H1 (cell line): ENCODE data around the gene DMWD. TPM values are rescaled to one million over a fixed set of nuclear protein-coding genes. Genes with fewer than 3 reads are reported as not detected.
"Not testable (repeated sequence)": the region's sequence is repeated elsewhere in the genome, so short reads cannot be mapped to it uniquely, and the experiment has no call there.

Experiments
- CTCF ChIA-PET: fragments of 300-600 bp; sonication (Branson Sonifier 250); formaldehyde crosslinking; loops from one replicate; lab custom pipeline; 2021; ENCODE audit not compliant: partially characterized antibody; lab: Charles Lee
- POLR2A ChIA-PET: fragments of 300-600 bp; sonication (Branson Sonifier 250); formaldehyde crosslinking; loops from one replicate; lab custom pipeline; 2021; ENCODE audit warnings: inconsistent platforms; ENCODE audit not compliant: partially characterized antibody; lab: Charles Lee
- DNase-seq, 2 experiments: peaks; one replicate each; pipeline versions ENCODE4 v3.0.0 to v3.0.0-alpha.2; 2010 to 2022; ENCODE audit warnings: low spot score in 2 of 2, low read depth in 1 of 2, mixed read lengths in 1 of 2
- FAIRE-seq: peaks from 2 replicates; lab custom pipeline; 2011; peaks lifted over from hg19 to GRCh38; lab: Jason Lieb, UNC
- H2AFZ ChIP-seq: 2 replicates; pipeline ENCODE4 v1.8.1; 2012; ENCODE audit warnings: low read length, inconsistent platforms
- H2AK5ac ChIP-seq: 2 replicates; pipeline ENCODE4 v1.6.1; 2013; ENCODE audit warnings: low read depth, low read length
- H2BK120ac ChIP-seq: replicated peaks from 2 replicates; pipeline ENCODE3; 2013; ENCODE audit warnings: low read depth, low read length, inconsistent platforms
- H2BK12ac ChIP-seq: 2 replicates; pipeline ENCODE4 v1.6.1; 2013; ENCODE audit warnings: low read depth, low read length
- H2BK15ac ChIP-seq: 2 replicates; pipeline ENCODE4 v1.6.1; 2013; ENCODE audit warnings: low read length
- H2BK20ac ChIP-seq: 2 replicates; pipeline ENCODE4 v1.6.1; 2013; ENCODE audit warnings: low read length
- H2BK5ac ChIP-seq: 2 replicates; pipeline ENCODE4 v1.6.1; 2013; ENCODE audit warnings: low read depth, low read length
- H3K14ac ChIP-seq: 2 replicates; pipeline ENCODE4 v1.6.1; 2013; ENCODE audit warnings: inconsistent platforms; ENCODE audit not compliant: insufficient read length
- H3K18ac ChIP-seq: 2 replicates; pipeline ENCODE4 v1.6.1; 2013; ENCODE audit warnings: low read length; ENCODE audit errors: extremely low read depth
- H3K23ac ChIP-seq: 2 replicates; pipeline ENCODE4 v1.6.1; 2013; ENCODE audit warnings: inconsistent platforms; ENCODE audit not compliant: insufficient read length
- H3K23me2 ChIP-seq: 2 replicates; pipeline ENCODE4 v1.6.1; 2013; ENCODE audit warnings: low read depth, low read length
- H3K27ac ChIP-seq: 2 replicates; pipeline ENCODE4 v1.6.1; 2011; ENCODE audit warnings: low read depth, low read length, inconsistent platforms
- H3K27me3 ChIP-seq, 4 experiments: replicated peaks in 1 of 4; 1 replicate in 1 of 4; 2 replicates in 3 of 4; pipeline versions ENCODE4 v1.6.1 to v1.8.1; 2011 to 2013; ENCODE audit warnings: low read length in 3 of 4, mild to moderate bottlenecking in 3 of 4, inconsistent platforms in 2 of 4, mixed read lengths in 2 of 4, moderate library complexity in 1 of 4; ENCODE audit not compliant: control insufficient read depth in 3 of 4, insufficient read depth in 3 of 4; ENCODE audit errors: extremely low read depth in 1 of 4
- H3K36me3 ChIP-seq, 4 experiments: 2 replicates each; pipeline versions ENCODE4 v1.6.1 to v1.8.1; 2011 to 2013; ENCODE audit warnings: mild to moderate bottlenecking in 4 of 4, low read length in 3 of 4, moderate library complexity in 2 of 4, control low read depth in 1 of 4, inconsistent platforms in 1 of 4; ENCODE audit not compliant: insufficient read depth in 4 of 4, control insufficient read depth in 2 of 4
- H3K4ac ChIP-seq: replicated peaks from 2 replicates; pipeline ENCODE3; 2013; ENCODE audit warnings: low read length, low read depth, mixed read lengths, inconsistent platforms; ENCODE audit not compliant: insufficient read length
- H3K4me1 ChIP-seq, 4 experiments: replicated peaks in 1 of 4; 1 replicate in 1 of 4; 2 replicates in 3 of 4; pipeline versions ENCODE4 v1.6.1 to v1.8.1; 2011 to 2013; ENCODE audit warnings: low read length in 3 of 4, inconsistent platforms in 2 of 4, mixed read lengths in 1 of 4; ENCODE audit not compliant: insufficient read depth in 4 of 4, control insufficient read depth in 3 of 4
- H3K4me2 ChIP-seq, 2 experiments: 2 replicates each; pipeline versions ENCODE4 v1.6.1 to v1.8.1; 2011 to 2013; ENCODE audit warnings: low read depth in 2 of 2, low read length in 2 of 2, control low read depth in 1 of 2, inconsistent platforms in 1 of 2, mild to moderate bottlenecking in 1 of 2; ENCODE audit not compliant: insufficient read depth in 1 of 2
- H3K4me3 ChIP-seq, 4 experiments: fragments of 200-600, 300-600 bp in 1 of 4; sonication (generic), shearing (Covaris generic), sonication (Bioruptor Twin) in 1 of 4; 2 replicates each; pipeline versions ENCODE4 v1.5.1 to v1.8.1; 2011 to 2016; ENCODE audit warnings: low read length in 4 of 4, low read depth in 3 of 4, control low read depth in 2 of 4, inconsistent platforms in 2 of 4, mild to moderate bottlenecking in 2 of 4, mixed read lengths in 1 of 4, moderate library complexity in 1 of 4; ENCODE audit not compliant: insufficient read depth in 2 of 4; ENCODE audit errors: extremely low read depth in 1 of 4
- H3K56ac ChIP-seq: replicated peaks from 2 replicates; pipeline ENCODE3; 2013; ENCODE audit warnings: low read depth, mild to moderate bottlenecking, mixed read lengths, low read length, inconsistent platforms; ENCODE audit not compliant: insufficient read length
- H3K79me1 ChIP-seq: 2 replicates; pipeline ENCODE4 v1.6.1; 2013; ENCODE audit warnings: low read depth, low read length, control low read depth
- H3K79me2 ChIP-seq, 2 experiments: 2 replicates each; pipeline versions ENCODE4 v1.6.1 to v1.8.1; 2012 to 2013; ENCODE audit warnings: low read length in 2 of 2, mild to moderate bottlenecking in 2 of 2, inconsistent platforms in 1 of 2; ENCODE audit not compliant: insufficient read depth in 2 of 2, control insufficient read depth in 1 of 2
- H3K9ac ChIP-seq, 4 experiments: replicated peaks in 1 of 4; 1 replicate in 1 of 4; 2 replicates in 3 of 4; pipeline versions ENCODE4 v1.6.1 to v1.8.1; 2011 to 2013; ENCODE audit warnings: low read depth in 3 of 4, low read length in 3 of 4, control low read depth in 2 of 4, mild to moderate bottlenecking in 2 of 4, moderate library complexity in 2 of 4, inconsistent platforms in 1 of 4; ENCODE audit errors: extremely low read depth in 1 of 4
- H3K9me3 ChIP-seq, 2 experiments: 2 replicates each; pipeline versions ENCODE4 v1.6.1 to v1.8.1; 2012 to 2013; ENCODE audit warnings: mild to moderate bottlenecking in 2 of 2, moderate library complexity in 2 of 2, control low read depth in 1 of 2, inconsistent platforms in 1 of 2, low read depth in 1 of 2, low read length in 1 of 2, mixed read lengths in 1 of 2; ENCODE audit not compliant: insufficient read depth in 2 of 2
- H4K20me1 ChIP-seq, 2 experiments: replicated peaks in 1 of 2; 2 replicates each; pipeline versions ENCODE3 to v1.8.1; 2011 to 2013; ENCODE audit warnings: inconsistent platforms in 2 of 2, low read length in 2 of 2, mild to moderate bottlenecking in 1 of 2; ENCODE audit not compliant: insufficient read depth in 2 of 2, control insufficient read depth in 1 of 2
- H4K5ac ChIP-seq: 2 replicates; pipeline ENCODE4 v1.6.1; 2013; ENCODE audit warnings: low read length, low read depth, mixed read lengths, inconsistent platforms; ENCODE audit not compliant: insufficient read length
- H4K8ac ChIP-seq: 2 replicates; pipeline ENCODE4 v1.8.0; 2013; ENCODE audit warnings: mild to moderate bottlenecking, moderate library complexity, low read length, inconsistent platforms; ENCODE audit not compliant: insufficient read depth; ENCODE audit errors: extremely low read depth
- H4K91ac ChIP-seq: replicated peaks from 2 replicates; pipeline ENCODE3; 2013; ENCODE audit warnings: low read length, mixed read lengths, inconsistent platforms; ENCODE audit not compliant: insufficient read length
- RBBP5 ChIP-seq: IDR thresholded peaks from 2 replicates; pipeline ENCODE4 v1.7.1; 2012; ENCODE audit warnings: low read depth, mild to moderate bottlenecking, inconsistent platforms, low read length, moderate library complexity, borderline replicate concordance
- WGBS, 2 experiments: shearing (Covaris generic) in 1 of 2; methylation state at CpG; one replicate each; pipeline versions ENCODE4 v1.1.6 to v1.1.7; 2013 to 2015; ENCODE audit warnings: low lambda C conversion rate in 2 of 2, mixed read lengths in 2 of 2, inconsistent platforms in 1 of 2, low coverage in 1 of 2, missing lambda C conversion rate in 1 of 2; ENCODE audit not compliant: insufficient replicate concordance in 2 of 2, insufficient coverage in 1 of 2, insufficient read length in 1 of 2; ENCODE audit errors: extremely low coverage in 1 of 2, missing lambda C conversion rate in 1 of 2; 5-methylcytosine and 5-hydroxymethylcytosine counted together
- polyA plus RNA-seq, 7 experiments: library from polyadenylated mRNA; depleted of rRNA in 3 of 7; stranded (reverse) in 5 of 7; unstranded in 2 of 7; fragments of >200 nt in 5 of 7; fragments of 200-250 nt in 2 of 7; gene quantifications; 1 replicate in 5 of 7; 2 replicates in 1 of 7; 4 replicates in 1 of 7; pipeline versions ENCODE4 v1.2.1 to v1.2.3, GENCODE V29; 2011 to 2013; ENCODE audit warnings: missing spikeins in 2 of 7, mixed read lengths in 2 of 7
- total RNA-seq: library from RNA; stranded (reverse); fragmentation: NEBNext Ultra II Directional; extraction: Animal tissue kit (Norgen Biotek cat#: 25700); gene quantifications from 2 replicates; pipeline ENCODE4 v1.2.1, GENCODE V29; 2021

The DMWD gene
- total and polyA plus RNA-seq, 2 of the 8 experiments (the other 6 are each of a cell fraction or from before 2014, with no cell fraction given), result 13.6 to 41.0 TPM

GRCh38 chr19:45800070-45800553 is 7.5 kb upstream of the DMWD start (continued):
- TF ChIP-seq RBBP5, result no peak

- CTCF ChIA-PET, result interaction anchor here (0.6 to 9.4 kb wide), 27 partner anchors 8 to 428 kb away, joined by 3 to 107 read pairs (median 4); partner anchors contain the start of genes DMPK, QPCTL, RSPH6A and SIX5
- H3K4me1 ChIP-seq, H2BK5ac ChIP-seq, H3K4me2 ChIP-seq, H4K20me1 ChIP-seq, H3K23me2 ChIP-seq, H3K14ac ChIP-seq, H3K27me3 ChIP-seq, H4K8ac ChIP-seq, H3K79me1 ChIP-seq, H3K27ac ChIP-seq, H2BK120ac ChIP-seq, H3K9me3 ChIP-seq, H3K9ac ChIP-seq, H3K4me3 ChIP-seq, H2AFZ ChIP-seq, H2BK12ac ChIP-seq, H4K91ac ChIP-seq, DNase-seq, FAIRE-seq, H3K56ac ChIP-seq, H2BK20ac ChIP-seq, H3K4ac ChIP-seq, H3K23ac ChIP-seq, H3K79me2 ChIP-seq, H3K36me3 ChIP-seq, H3K18ac ChIP-seq, H2AK5ac ChIP-seq, H2BK15ac ChIP-seq, H4K5ac ChIP-seq: not testable (repeated sequence)
- 89% methylated on average over 5 of the region's 5 CpGs; no CpG with 5 or more reads in 1 of the 2 experiments for WGBS, 2 experiments
- POLR2A ChIA-PET, result interaction anchor here (0.8 to 9.8 kb wide), 11 partner anchors 9 to 117 kb away, joined by 3 to 106 read pairs (median 5); partner anchors contain the start of genes DMPK, RSPH6A and SIX5
These were observed 6.9 kb upstream of the DMWD start for GRCh38 chr19:45799541-45799940.
